Fibroblast of pulmonary artery (primary cell): ENCODE measurements around the gene MLLT10.
A peak's percentile ranks its signal among the peaks of the same experiment; 100 is the strongest.

Experiments
- DNase-seq: peaks from one replicate; pipeline ENCODE4 v3.0.0-alpha.2; 2010; ENCODE audit warnings: low read depth
- H3K4me3 ChIP-seq: replicated peaks from 2 replicates; pipeline ENCODE4 v1.5.1; 2011; ENCODE audit warnings: low read depth, mild to moderate bottlenecking, control low read depth, low read length, moderate library complexity
- TF ChIP-seq, protein P1 (sequence below): IDR thresholded peaks from 2 replicates; pipeline ENCODE4 v1.5.1; 2011; ENCODE audit warnings: mild to moderate bottlenecking, control low read depth, low read length, inconsistent platforms; ENCODE audit errors: missing control alignments

Gene MLLT10

GRCh38 chr10:21509341-21510240 is 24.4 kb upstream of the MLLT10 start:
- no peak for DNase-seq
- H3K4me3 ChIP-seq, result peak overlapping the region; percentile 22
- TF ChIP-seq, protein P1, sequence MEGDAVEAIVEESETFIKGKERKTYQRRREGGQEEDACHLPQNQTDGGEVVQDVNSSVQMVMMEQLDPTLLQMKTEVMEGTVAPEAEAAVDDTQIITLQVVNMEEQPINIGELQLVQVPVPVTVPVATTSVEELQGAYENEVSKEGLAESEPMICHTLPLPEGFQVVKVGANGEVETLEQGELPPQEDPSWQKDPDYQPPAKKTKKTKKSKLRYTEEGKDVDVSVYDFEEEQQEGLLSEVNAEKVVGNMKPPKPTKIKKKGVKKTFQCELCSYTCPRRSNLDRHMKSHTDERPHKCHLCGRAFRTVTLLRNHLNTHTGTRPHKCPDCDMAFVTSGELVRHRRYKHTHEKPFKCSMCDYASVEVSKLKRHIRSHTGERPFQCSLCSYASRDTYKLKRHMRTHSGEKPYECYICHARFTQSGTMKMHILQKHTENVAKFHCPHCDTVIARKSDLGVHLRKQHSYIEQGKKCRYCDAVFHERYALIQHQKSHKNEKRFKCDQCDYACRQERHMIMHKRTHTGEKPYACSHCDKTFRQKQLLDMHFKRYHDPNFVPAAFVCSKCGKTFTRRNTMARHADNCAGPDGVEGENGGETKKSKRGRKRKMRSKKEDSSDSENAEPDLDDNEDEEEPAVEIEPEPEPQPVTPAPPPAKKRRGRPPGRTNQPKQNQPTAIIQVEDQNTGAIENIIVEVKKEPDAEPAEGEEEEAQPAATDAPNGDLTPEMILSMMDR, result no peak

DNA sequence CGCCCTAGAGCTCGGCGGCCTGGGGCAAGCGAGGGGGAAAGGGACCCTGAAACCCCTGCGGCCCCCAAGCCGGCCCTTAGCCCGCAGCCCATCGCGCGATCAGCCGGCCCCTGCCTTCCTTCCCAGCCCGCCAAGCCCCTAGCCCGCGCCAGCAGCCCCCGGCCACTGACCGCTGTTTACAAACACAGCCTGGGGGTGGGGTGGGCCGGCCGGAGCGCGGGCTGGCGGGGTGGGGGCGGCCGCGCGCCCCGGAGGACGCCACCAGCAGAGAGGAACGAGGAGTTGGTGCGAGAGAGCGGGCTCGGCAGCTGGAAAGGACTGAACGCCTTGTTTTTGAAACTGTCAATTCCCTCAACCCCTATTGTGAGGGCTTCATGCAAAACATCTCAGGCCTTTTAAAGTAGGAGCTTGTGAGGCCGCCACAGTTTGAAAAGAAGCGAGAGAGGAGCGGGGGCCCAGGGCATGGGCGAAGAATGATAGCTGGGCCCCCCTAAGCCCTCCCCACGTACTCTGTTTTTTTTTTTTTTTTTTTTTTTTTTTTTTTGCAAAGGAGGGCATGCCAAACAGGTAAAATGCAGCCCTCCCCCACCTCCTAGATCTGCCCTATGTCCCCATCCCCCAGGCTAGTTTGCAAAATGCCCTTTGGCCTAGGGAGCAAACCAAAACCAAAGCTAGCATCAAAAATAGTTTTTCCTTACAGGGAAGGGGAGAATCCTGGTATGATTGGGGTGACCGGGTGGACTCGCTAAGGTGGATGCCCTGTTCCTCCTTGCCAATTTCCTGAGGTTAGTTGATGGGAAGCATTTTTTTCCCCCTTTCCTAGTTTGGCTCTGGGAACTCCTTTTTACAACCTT is 23.6 kb upstream of the MLLT10 start:
- DNase-seq, result no peak
- TF ChIP-seq, protein P1, result no peak
- peak overlapping the region; percentile 22 for H3K4me3 ChIP-seq

DNA sequence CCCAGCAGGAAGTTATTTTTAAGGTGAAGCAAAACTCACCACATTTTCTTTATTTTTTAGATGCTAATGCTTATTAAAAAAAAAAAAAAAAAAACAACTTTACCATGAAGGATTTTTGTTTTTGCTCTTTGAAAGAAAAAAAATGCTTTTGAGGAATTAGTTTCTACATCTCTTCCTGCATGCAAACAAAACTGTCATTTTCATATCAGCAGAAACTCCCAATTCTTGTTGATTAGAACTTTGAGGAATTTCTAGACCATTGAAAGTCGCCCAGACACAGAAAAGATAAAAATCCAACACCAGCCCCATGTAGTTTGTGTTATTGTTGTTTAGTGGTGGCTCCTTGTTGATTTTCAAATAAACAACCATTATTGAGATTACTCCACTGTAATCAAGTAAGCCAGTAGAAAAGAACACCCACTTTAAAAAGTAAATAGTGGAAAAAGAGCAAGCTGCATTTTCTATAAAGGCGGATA is 22.9 kb upstream of the MLLT10 start:
- no peak for DNase-seq
- TF ChIP-seq, protein P1, result no peak
- no peak overlapping the region for H3K4me3 ChIP-seq

GRCh38 chr10:21511946-21512572 is 22.0 kb upstream of the MLLT10 start:
- TF ChIP-seq, protein P1, result no peak
- H3K4me3 ChIP-seq, result no peak overlapping the region
- DNase-seq, result no peak

GRCh38 chr10:21512573-21513404 is 21.2 kb upstream of the MLLT10 start:
- TF ChIP-seq, protein P1, result no peak
- DNase-seq, result no peak
- H3K4me3 ChIP-seq, result no peak overlapping the region

DNA sequence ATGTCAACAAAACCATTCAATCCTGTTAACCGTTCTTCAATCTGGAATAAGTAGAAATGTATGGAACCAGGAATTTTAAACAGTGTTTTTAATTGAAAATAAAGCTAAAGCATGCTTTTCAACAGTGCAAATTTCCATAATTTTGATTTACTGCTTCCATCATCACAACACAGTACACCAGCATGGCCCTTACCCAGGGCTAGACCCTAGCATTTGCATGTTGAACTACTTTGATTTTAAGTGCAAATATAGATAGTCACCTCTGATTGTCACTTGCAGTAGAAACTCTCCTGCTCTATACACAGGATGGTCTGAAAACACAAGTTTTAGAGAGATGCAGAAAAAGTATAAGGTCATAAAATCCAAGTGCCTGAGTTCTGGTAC is 20.6 kb upstream of the MLLT10 start:
- H3K4me3 ChIP-seq, result no peak overlapping the region
- TF ChIP-seq, protein P1, result no peak
- DNase-seq, result no peak
